Hematopoietic multipotent progenitor cell treated with erythropoietin and hydrocortisone succinate and interleukin-3 and kit ligand, for 8 days (in vitro differentiated cells): Measurements from ENCODE around the gene FAAP100.
"Not testable (repeated sequence)": the region's sequence is repeated elsewhere in the genome, so short reads cannot be mapped to it uniquely, and the experiment has no call there.

ENCODE experiments used
- DNase-seq: peaks from one replicate; pipeline ENCODE4 v3.0.0-alpha.2; 2015

The FAAP100 gene

GRCh38 chr17:81537343-81537855 lies 14.8 kb downstream of the FAAP100 start:
- DNase-seq, result peak; percentile 54

GRCh38 chr17:81536299-81537290 lies 15.6 kb downstream of the FAAP100 start:
- DNase-seq, result peak; percentile 75

- no peak for DNase-seq
Observed at GRCh38 chr17:81535480-81536298, 16.5 kb downstream of the FAAP100 start.

- DNase-seq, result no peak
Observed at GRCh38 chr17:81535007-81535328, 17.2 kb downstream of the FAAP100 start.

GRCh38 chr17:81534157-81535006 lies 17.8 kb downstream of the FAAP100 start:
- no peak for DNase-seq

- DNase-seq, result no peak
Observed at GRCh38 chr17:81533339-81534141, 18.6 kb downstream of the FAAP100 start.

GRCh38 chr17:81532490-81533287 lies 19.5 kb downstream of the FAAP100 start:
- no peak for DNase-seq

- not testable (repeated sequence) for DNase-seq
Observed at GRCh38 chr17:81531998-81532404, 20.2 kb downstream of the FAAP100 start.

- not testable (repeated sequence) for DNase-seq
Observed at GRCh38 chr17:81531013-81531412, 21.1 kb downstream of the FAAP100 start.

- DNase-seq, result no peak
Observed at GRCh38 chr17:81529437-81529803, 22.7 kb downstream of the FAAP100 start.

- DNase-seq, result no peak
Observed at GRCh38 chr17:81528651-81529436, 23.3 kb downstream of the FAAP100 start.

- no peak for DNase-seq
Observed at GRCh38 chr17:81528384-81528650, 23.8 kb downstream of the FAAP100 start.

GRCh38 chr17:81527591-81528383 lies 24.4 kb downstream of the FAAP100 start, which contains the start of gene FSCN2:
FSCN2 (plus strand) TSS chr17:81528377; CDS start chr17:81528532, 155 bp downstream.
- DNase-seq, result no peak

- DNase-seq, result no peak
Observed at GRCh38 chr17:81526662-81527571, 25.2 kb downstream of the FAAP100 start.

- DNase-seq, result no peak
Observed at GRCh38 chr17:81524865-81525159, 27.3 kb downstream of the FAAP100 start.

- no peak for DNase-seq
Observed at GRCh38 chr17:81524039-81524864, 27.9 kb downstream of the FAAP100 start.

- no peak for DNase-seq
Observed at GRCh38 chr17:81523402-81524038, 28.6 kb downstream of the FAAP100 start.
